AG04449 (cell line): Measurements from ENCODE around the gene ZNF407.
"Not testable (repeated sequence)": the region's sequence is repeated elsewhere in the genome, so short reads cannot be mapped to it uniquely, and the experiment has no call there.

Source experiments
- CTCF ChIA-PET: fragments of 350-600 bp; formaldehyde crosslinking; extraction: SDS; loops from one replicate; lab custom pipeline; 2021; ENCODE audit warnings: antibody characterized with exemption; lab: Yijun Ruan, JAX
- POLR2A ChIA-PET: fragments of 400-600, 350-600 bp; formaldehyde crosslinking; extraction: SDS; loops from one replicate; lab custom pipeline; 2020; ENCODE audit warnings: antibody characterized with exemption, inconsistent platforms; lab: Yijun Ruan, JAX
- DNase-seq: peaks from one replicate; pipeline ENCODE4 v3.0.0-alpha.2; 2010; ENCODE audit warnings: low read depth, low spot score
- H3K4me3 ChIP-seq: 2 replicates; pipeline ENCODE4 v1.5.1; 2011; ENCODE audit warnings: low read depth, mild to moderate bottlenecking, control low read depth, low read length
- TF ChIP-seq, protein P1 (sequence below): IDR thresholded peaks from one replicate; pipeline ENCODE4 v1.5.1; 2011; ENCODE audit warnings: mild to moderate bottlenecking, moderate library complexity, low read length, control low read depth, inconsistent platforms; ENCODE audit not compliant: insufficient read depth; ENCODE audit errors: missing control alignments

ZNF407 gene

DNA sequence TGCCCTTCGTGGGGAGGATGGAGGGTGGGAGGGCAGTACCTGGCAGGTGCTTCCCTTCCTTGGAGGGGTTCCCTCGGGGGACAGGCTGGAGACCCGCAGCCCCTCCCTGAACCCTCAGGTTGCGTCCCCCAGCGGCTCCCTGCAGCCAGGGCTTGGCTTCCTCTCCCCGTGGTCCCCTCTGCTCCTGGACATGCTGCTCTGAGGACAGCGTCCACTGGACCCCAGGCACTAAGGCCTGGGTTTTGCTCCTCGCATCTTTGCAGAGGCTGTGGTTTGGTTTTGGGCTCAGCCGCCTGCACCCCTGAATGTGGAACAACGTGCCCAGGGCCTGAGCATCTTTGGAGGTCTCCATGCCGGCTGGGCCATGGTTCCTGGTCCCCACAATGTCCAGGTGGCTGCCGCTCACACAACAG, 477.8 kb downstream of the ZNF407 start:
- TF ChIP-seq, protein P1, sequence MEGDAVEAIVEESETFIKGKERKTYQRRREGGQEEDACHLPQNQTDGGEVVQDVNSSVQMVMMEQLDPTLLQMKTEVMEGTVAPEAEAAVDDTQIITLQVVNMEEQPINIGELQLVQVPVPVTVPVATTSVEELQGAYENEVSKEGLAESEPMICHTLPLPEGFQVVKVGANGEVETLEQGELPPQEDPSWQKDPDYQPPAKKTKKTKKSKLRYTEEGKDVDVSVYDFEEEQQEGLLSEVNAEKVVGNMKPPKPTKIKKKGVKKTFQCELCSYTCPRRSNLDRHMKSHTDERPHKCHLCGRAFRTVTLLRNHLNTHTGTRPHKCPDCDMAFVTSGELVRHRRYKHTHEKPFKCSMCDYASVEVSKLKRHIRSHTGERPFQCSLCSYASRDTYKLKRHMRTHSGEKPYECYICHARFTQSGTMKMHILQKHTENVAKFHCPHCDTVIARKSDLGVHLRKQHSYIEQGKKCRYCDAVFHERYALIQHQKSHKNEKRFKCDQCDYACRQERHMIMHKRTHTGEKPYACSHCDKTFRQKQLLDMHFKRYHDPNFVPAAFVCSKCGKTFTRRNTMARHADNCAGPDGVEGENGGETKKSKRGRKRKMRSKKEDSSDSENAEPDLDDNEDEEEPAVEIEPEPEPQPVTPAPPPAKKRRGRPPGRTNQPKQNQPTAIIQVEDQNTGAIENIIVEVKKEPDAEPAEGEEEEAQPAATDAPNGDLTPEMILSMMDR: no peak
- CTCF ChIA-PET: no interaction called here
- POLR2A ChIA-PET: no interaction called here
- no peak overlapping the region for H3K4me3 ChIP-seq
- no peak for DNase-seq

DNA sequence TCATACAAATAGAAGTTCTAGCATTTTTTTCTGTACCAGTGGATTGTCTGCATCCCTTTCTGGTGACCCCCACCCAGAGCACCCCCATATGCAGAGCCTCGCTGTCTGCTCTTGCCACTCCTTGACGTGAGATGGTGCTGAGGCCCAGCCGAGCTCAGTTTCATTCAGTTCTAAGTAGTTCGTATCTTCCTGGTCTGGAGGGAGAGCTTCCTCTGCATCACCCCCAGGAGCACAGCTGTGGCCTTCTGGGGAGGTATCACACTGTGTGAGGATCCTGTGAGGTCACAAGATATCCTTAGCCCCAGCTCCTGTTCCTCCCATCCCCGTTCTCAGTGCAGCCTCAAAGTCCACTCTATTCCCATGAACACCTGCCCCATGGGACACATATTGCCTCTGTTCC, 478.6 kb downstream of the ZNF407 start:
- CTCF ChIA-PET: no interaction called here
- H3K4me3 ChIP-seq: no peak overlapping the region
- POLR2A ChIA-PET: no interaction called here
- TF ChIP-seq, protein P1: no peak
- DNase-seq: no peak

DNA sequence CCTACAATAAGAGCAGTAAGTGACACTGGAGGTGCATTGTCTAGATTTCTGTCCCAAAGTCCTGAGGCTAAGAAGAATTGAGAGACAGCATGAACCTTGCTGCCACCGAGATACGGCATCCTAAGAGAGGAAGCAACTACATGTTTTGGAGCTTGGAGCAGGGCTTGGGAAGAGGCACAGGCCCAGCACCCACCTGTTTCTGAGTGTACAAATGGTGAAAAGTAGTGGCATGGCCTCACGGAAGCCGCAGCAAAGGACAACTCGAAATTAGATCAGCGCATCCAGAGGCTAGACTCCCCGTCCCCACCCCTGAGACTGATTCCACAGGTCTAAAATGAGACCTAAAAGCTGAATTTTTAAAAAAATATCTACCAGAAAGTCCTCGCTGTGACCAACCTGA, 483.8 kb downstream of the ZNF407 start:
- no peak for DNase-seq
- TF ChIP-seq, protein P1: no peak
- ChIA-PET CTCF (no interaction called here), POLR2A (no interaction called here)
- no peak overlapping the region for H3K4me3 ChIP-seq

DNA sequence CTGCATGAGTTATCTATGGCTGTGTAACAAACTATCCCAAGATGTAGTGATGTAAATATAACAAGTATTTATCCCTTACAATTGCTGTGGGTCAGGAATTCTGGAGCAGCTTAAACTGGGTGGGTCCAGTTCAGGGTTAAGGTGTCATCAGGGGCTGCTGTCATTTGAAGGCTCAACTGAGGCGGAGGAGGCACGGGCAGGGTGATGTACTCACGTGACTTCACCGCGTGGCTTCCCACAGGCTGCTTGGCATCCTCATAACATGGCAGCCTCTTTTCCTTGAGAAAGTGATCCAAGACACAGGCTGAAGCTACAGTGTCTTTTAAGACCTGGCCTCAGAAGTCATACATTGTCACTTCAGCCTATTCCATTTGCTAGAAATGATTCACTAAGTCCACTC, 485.5 kb downstream of the ZNF407 start:
- POLR2A ChIA-PET: no interaction called here
- DNase-seq: no peak
- H3K4me3 ChIP-seq: no peak overlapping the region
- CTCF ChIA-PET: no interaction called here
- TF ChIP-seq, protein P1: no peak

DNA sequence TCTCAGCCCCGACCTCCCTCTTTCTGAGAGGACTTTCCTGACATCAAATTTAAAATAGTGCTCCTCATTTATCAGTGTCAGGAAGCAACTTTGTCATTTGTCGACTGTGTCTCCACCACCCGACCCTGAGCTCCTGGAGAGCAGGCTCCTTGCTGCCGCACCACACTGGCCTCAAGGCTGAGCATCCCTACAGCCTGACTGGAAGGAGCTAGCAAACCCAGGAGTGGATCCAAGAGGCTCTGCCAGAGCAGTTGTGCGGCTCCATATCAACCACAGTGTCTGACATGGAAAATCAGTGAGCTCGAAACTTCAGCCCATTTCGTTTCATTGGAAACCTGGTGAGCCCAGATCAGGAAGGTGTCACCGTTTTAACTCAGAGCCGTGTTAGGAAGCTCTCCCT, 486.1 kb downstream of the ZNF407 start:
- TF ChIP-seq, protein P1: no peak
- no peak for DNase-seq
- no peak overlapping the region for H3K4me3 ChIP-seq
- CTCF ChIA-PET: no interaction called here
- POLR2A ChIA-PET: no interaction called here

DNA sequence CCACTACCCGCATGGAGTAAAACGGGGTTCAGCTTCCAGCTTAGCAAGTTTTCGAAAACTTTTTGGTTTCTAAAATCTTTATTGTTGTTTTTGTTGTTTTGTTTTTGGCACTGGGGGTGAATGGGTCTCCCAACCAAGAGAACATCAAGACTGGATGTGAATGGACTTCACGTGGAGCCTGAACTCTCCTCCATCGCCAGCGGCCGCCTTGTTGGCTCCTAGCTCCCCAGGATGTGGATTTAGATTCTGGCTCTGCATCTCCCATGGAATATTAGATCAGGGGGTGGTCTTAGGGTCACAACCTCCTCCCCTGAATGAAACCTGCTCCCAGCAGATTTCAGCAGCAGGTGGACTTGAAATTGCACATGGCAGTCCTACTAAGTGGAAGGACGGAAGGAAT, 488.0 kb downstream of the ZNF407 start:
- H3K4me3 ChIP-seq, DNase-seq, CTCF ChIA-PET, POLR2A ChIA-PET: not testable (repeated sequence)

DNA sequence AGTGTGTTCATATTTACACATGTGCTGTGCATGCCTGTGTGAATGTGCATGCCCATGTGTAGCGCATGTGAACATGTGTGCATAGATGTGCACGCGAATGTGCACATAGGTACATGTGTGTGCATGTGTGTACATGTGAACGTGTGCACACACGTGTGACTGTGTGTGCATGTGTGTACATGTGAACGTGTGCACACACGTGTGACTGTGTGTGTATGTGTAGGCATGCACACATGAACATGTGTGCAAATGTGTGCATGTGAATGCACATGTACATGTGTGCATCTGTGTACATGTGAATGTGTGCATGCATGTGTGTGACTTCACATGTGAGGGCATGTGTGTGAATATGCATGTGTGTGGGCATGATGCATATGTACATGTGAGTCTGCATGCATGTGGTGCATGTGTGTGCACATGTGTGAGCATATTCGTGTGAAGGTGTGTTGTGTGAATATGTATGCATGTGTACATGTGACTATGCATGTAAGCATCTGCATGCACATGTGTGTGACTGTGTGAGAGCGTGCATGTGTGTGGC, 488.9 kb downstream of the ZNF407 start:
- H3K4me3 ChIP-seq: no peak overlapping the region
- POLR2A ChIA-PET: no interaction called here
- no peak for DNase-seq
- CTCF ChIA-PET: no interaction called here
- TF ChIP-seq, protein P1: no peak
